ENCODE results near the gene TSPAN5. TPM values are rescaled to one million over a fixed set of nuclear protein-coding genes. Genes with fewer than 3 reads are reported as not detected.

The TSPAN5 gene
- total RNA-seq, 1 donor from 2014 or later: 21.8 TPM

DNA sequence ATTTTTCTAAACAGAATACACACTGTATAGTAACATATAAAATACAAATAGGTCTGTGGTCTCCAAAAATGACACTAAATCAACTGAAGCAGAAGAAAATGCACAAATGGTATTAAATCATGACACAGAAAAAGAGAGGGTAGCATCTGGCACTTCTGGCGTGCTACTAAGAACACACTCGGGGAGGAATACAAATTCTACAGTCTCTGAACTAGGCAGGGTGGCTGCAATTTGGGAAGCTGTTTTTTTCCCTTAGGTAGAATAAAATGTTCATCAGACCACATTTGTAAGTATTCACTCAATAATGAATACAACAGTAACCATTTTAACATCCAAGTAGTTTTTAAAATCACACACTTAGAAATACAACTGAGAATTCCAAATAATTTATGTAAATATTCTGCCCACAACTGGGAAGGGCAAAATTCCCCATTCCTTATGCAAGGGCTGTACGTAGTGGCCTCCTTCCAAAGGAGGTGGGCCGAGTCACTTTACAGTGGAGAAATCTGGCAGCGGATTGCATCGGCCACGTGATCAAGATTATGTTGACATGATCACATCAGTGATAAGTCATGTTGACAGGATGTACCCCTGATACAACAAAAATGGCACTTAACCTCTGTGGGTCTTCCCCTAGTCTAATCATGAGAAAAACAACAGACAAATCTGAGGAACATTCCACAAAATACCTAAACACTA, 101.1 kb downstream of the TSPAN5 start:
- TF ChIP-seq, protein P1, sequence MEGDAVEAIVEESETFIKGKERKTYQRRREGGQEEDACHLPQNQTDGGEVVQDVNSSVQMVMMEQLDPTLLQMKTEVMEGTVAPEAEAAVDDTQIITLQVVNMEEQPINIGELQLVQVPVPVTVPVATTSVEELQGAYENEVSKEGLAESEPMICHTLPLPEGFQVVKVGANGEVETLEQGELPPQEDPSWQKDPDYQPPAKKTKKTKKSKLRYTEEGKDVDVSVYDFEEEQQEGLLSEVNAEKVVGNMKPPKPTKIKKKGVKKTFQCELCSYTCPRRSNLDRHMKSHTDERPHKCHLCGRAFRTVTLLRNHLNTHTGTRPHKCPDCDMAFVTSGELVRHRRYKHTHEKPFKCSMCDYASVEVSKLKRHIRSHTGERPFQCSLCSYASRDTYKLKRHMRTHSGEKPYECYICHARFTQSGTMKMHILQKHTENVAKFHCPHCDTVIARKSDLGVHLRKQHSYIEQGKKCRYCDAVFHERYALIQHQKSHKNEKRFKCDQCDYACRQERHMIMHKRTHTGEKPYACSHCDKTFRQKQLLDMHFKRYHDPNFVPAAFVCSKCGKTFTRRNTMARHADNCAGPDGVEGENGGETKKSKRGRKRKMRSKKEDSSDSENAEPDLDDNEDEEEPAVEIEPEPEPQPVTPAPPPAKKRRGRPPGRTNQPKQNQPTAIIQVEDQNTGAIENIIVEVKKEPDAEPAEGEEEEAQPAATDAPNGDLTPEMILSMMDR (IDR thresholded peaks at IDR 0.05; ENCODE audit: unreplicated experiment): no peak
- no peak for DNase-seq (ENCODE audit: low spot score)
- Mint-ChIP-seq H3K27ac (ENCODE audit: unreplicated experiment) (no peak overlapping the region), H3K4me1 (ENCODE audit: unreplicated experiment) (peaks cover 23% of the 10 kb centered on the region), H3K27me3 (ENCODE audit: unreplicated experiment) (no peaks in the 10 kb centered on the region), H3K36me3 (ENCODE audit: low read depth, unreplicated experiment) (peaks cover 4% of the 10 kb centered on the region), H3K4me3 (ENCODE audit: unreplicated experiment) (no peak overlapping the region), H3K9me3 (ENCODE audit: unreplicated experiment) (no peaks in the 10 kb centered on the region)

DNA sequence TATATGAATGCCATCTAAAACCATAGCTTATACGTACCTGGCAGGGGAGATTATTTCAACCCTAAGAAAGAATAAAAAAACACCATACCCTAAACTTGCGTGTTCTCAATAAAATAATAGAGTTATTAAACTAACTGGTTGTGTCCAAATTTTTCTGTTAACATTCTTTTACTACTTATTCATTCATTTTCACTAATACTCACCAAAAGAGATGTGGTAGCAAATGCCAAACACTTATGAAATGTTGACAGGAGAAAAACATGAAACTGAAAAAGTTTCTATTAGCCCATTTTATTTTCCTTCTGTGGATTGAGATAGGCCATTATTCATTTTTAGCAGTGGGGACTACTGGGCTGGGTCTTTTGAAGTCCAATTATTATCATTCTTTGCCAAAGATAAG, 102.0 kb downstream of the TSPAN5 start:
- TF ChIP-seq, protein P1 (IDR thresholded peaks at IDR 0.05; ENCODE audit: unreplicated experiment): no peak
- no peak overlapping the region for H3K4me3 Mint-ChIP-seq (ENCODE audit: unreplicated experiment)
- H3K36me3 Mint-ChIP-seq (ENCODE audit: low read depth, unreplicated experiment): no peaks in the 10 kb centered on the region
- no peak for DNase-seq (ENCODE audit: low spot score)
- H3K4me1 Mint-ChIP-seq (ENCODE audit: unreplicated experiment): peaks cover 16% of the 10 kb centered on the region
- H3K27me3 Mint-ChIP-seq (ENCODE audit: unreplicated experiment): no peaks in the 10 kb centered on the region
- no peaks in the 10 kb centered on the region for H3K9me3 Mint-ChIP-seq (ENCODE audit: unreplicated experiment)
- no peak overlapping the region for H3K27ac Mint-ChIP-seq (ENCODE audit: unreplicated experiment)

DNA sequence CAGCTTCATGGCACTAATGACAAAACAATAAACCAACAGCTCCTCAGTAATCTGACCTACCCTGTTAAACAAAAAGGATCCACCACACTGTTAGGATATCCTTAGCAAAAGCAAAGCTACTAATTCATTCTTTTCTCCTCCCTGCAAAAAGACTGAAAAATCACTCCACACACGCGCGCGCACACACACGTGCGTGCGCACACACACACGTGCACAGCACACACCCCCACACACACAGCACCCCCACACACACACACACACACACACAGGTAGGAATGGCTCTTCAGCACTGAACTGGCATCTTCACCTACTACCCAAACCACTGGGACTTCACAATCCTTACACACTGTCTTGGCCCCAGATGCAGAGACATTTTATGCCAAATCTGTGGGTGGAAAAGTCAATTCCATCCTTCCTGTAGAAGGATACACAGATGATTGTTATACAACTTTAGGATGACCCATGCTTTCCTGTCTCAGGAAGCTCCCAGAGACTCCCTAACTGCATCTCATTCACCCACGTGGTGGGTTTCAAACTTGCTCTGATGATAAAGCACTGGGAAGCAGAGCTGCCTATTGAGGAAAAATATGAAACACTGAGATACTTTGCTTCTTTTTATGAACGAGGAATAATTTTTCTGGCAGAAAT, 102.5 kb downstream of the TSPAN5 start:
- no peak overlapping the region for H3K4me3 Mint-ChIP-seq (ENCODE audit: unreplicated experiment)
- H3K27ac Mint-ChIP-seq (ENCODE audit: unreplicated experiment): peak overlapping the region; percentile 32
- H3K27me3 Mint-ChIP-seq (ENCODE audit: unreplicated experiment): no peaks in the 10 kb centered on the region
- TF ChIP-seq, protein P1 (IDR thresholded peaks at IDR 0.05; ENCODE audit: unreplicated experiment): no peak
- H3K4me1 Mint-ChIP-seq (ENCODE audit: unreplicated experiment): peaks cover 16% of the 10 kb centered on the region
- no peaks in the 10 kb centered on the region for H3K9me3 Mint-ChIP-seq (ENCODE audit: unreplicated experiment)
- no peak for DNase-seq (ENCODE audit: low spot score)
- no peaks in the 10 kb centered on the region for H3K36me3 Mint-ChIP-seq (ENCODE audit: low read depth, unreplicated experiment)

DNA sequence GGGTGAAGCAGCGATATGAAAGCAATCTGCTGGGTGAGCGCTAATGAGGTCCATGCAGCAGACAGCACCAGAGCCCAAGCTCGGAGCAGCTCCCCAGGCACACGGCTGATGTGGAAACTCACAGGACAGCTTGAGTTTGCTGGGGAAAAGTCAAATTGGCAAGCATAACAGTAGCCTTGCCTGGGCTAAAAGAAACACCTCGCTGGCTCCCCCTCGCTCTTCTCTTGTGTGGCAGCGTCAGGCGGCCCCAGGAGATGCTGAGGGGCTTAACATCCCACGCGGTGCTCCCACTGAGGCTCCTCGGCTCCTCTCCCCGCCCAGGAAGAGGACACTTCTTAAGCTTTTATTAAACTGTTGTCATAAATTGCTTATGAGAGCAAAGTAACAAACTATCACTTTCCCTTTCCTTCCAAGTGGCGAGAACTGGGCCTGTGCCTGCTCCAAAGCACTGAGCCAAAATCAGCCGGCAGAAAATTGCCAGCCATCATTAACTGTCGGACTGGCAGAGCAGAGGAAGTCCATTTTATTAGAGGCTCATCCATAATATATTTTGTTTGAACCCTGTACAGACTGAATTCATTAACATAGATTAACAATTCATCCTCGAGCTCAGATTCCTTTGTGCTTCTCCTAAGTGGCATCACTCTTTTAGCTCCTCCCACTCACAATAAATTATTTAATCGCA, 111.4 kb downstream of the TSPAN5 start:
- Mint-ChIP-seq H3K27ac (ENCODE audit: unreplicated experiment) (no peak overlapping the region), H3K4me3 (ENCODE audit: unreplicated experiment) (no peak overlapping the region), H3K9me3 (ENCODE audit: unreplicated experiment) (no peaks in the 10 kb centered on the region), H3K36me3 (ENCODE audit: low read depth, unreplicated experiment) (no peaks in the 10 kb centered on the region), H3K27me3 (ENCODE audit: unreplicated experiment) (peaks cover 4% of the 10 kb centered on the region), H3K4me1 (ENCODE audit: unreplicated experiment) (peaks cover 8% of the 10 kb centered on the region)
- no peak for DNase-seq (ENCODE audit: low spot score)
- TF ChIP-seq, protein P1 (IDR thresholded peaks at IDR 0.05; ENCODE audit: unreplicated experiment): no peak

Measured in endothelial cell (in vitro differentiated cells).